HEK293T (cell line): ENCODE data around the gene HACD4.
"Not testable (repeated sequence)": the region's sequence is repeated elsewhere in the genome, so short reads cannot be mapped to it uniquely, and the experiment has no call there.

ENCODE experiments used
- CTCF ChIA-PET: fragments of 350-600 bp; formaldehyde crosslinking; extraction: SDS; loops from one replicate; lab custom pipeline; 2021; ENCODE audit warnings: antibody characterized with exemption, inconsistent platforms; lab: Yijun Ruan, JAX
- POLR2A ChIA-PET: fragments of 350-600 bp; formaldehyde crosslinking; extraction: SDS; loops from one replicate; lab custom pipeline; 2020; ENCODE audit warnings: antibody characterized with exemption, inconsistent platforms; lab: Yijun Ruan, JAX
- DNase-seq: peaks from one replicate; pipeline ENCODE4 v3.0.0; 2012; ENCODE audit warnings: mixed read lengths; ENCODE audit errors: extremely low spot score
- ARNT ChIP-seq: fragments of 450-650 bp; IDR thresholded peaks from 2 replicates; pipeline ENCODE4 v1.6.1; 2017; ENCODE audit warnings: mild to moderate bottlenecking
- BHLHE40 ChIP-seq: fragments of 450-650 bp; IDR thresholded peaks from 2 replicates; pipeline ENCODE4 v1.6.1; 2016; ENCODE audit warnings: mild to moderate bottlenecking, moderate library complexity, borderline replicate concordance
- CTBP1 ChIP-seq: fragments of 450-650 bp; IDR thresholded peaks from 2 replicates; pipeline ENCODE4 v1.6.1; 2016; ENCODE audit warnings: borderline replicate concordance
- ELF4 ChIP-seq: fragments of 450-650 bp; IDR thresholded peaks from 2 replicates; pipeline ENCODE4 v1.6.1; 2017; ENCODE audit warnings: antibody characterized with exemption
- FOXA1 ChIP-seq: fragments of 450-650 bp; IDR thresholded peaks from 2 replicates; pipeline ENCODE4 v1.6.1; 2016; ENCODE audit warnings: mild to moderate bottlenecking
- FOXK2 ChIP-seq: fragments of 450-650 bp; IDR thresholded peaks from 2 replicates; pipeline ENCODE4 v1.6.1; 2016; ENCODE audit warnings: mild to moderate bottlenecking
- FOXM1 ChIP-seq: fragments of 450-650 bp; IDR thresholded peaks from 2 replicates; pipeline ENCODE4 v1.6.1; 2017; ENCODE audit warnings: mild to moderate bottlenecking, borderline replicate concordance
- HDGF ChIP-seq: fragments of 450-650 bp; IDR thresholded peaks from 2 replicates; pipeline ENCODE4 v1.6.1; 2017; ENCODE audit warnings: antibody characterized with exemption, borderline replicate concordance
- L3MBTL2 ChIP-seq: fragments of 450-650 bp; conservative IDR thresholded peaks from 2 replicates; pipeline ENCODE4 v1.6.1; 2016; ENCODE audit warnings: mild to moderate bottlenecking
- LEF1 ChIP-seq: fragments of 450-650 bp; IDR thresholded peaks from 2 replicates; pipeline ENCODE4 v1.6.1; 2017; ENCODE audit warnings: mild to moderate bottlenecking, borderline replicate concordance
- NFRKB ChIP-seq: fragments of 450-650 bp; IDR thresholded peaks from 2 replicates; pipeline ENCODE4 v1.6.1; 2016; ENCODE audit warnings: mild to moderate bottlenecking, moderate library complexity
- SP1 ChIP-seq: fragments of 450-650 bp; IDR thresholded peaks from 2 replicates; pipeline ENCODE4 v1.6.1; 2017
- SUZ12 ChIP-seq: fragments of 450-650 bp; IDR thresholded peaks from 2 replicates; pipeline ENCODE4 v1.6.1; 2016; ENCODE audit warnings: mild to moderate bottlenecking
- TARDBP ChIP-seq: fragments of 450-650 bp; IDR thresholded peaks from 2 replicates; pipeline ENCODE4 v1.6.1; 2016
- ZNF384 ChIP-seq: fragments of 450-650 bp; IDR thresholded peaks from 2 replicates; pipeline ENCODE4 v1.6.1; 2016
- TF ChIP-seq, protein P1 (sequence below): fragments of 450-650 bp; IDR thresholded peaks from 2 replicates; pipeline ENCODE4 v1.6.1; 2016

HACD4 gene

DNA sequence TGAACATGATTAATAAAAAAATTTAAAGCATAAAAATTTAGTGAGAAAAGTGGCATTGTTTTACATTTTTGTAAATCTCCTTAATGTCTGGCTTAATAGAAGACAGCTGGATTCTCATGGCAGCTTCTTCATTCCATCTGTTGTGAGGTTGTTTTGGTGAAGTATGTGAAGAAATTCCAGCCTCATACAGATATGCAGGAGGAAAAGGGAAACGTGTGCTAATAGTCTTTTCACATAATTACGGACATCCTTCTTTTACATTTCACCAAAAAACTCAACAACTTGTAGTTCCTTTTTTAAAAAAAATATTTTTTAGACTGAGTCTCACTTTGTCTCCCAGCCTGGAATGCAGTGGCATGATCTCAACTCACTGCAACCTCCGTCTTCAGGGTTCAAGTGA lies 46.9 kb downstream of the HACD4 start:
- ChIA-PET CTCF (no interaction called here), POLR2A (no interaction called here)
- DNase-seq: no peak
- no peak for TF ChIP-seq CTBP1
- no peak for TF ChIP-seq ELF4
- no peak for TF ChIP-seq BHLHE40
- no peak for TF ChIP-seq FOXK2
- TF ChIP-seq TARDBP: no peak
- TF ChIP-seq FOXM1: no peak
- TF ChIP-seq NFRKB: no peak
- no peak for TF ChIP-seq L3MBTL2
- TF ChIP-seq SUZ12: no peak
- no peak for TF ChIP-seq ARNT
- TF ChIP-seq ZNF384: no peak

DNA sequence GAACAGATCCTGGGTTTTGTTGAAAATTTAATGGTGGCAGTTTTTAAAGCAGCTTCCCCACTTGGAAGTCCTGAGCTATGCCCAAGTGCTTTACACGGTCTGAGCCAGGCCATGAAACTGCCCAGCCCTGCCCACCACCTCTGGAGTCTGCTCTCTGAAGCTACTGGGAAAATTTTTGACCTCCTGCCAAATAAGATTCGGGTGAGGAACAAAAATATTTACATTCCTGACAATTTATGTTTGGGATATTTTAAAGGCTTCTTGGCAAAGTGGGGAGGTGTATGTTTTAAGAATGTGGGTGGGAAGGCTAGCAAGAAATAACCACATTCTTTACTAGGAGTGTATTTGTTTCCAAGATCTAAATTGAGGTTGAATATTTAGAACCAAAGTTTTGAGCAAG lies 50.0 kb downstream of the HACD4 start:
- DNase-seq: no peak
- no peak for TF ChIP-seq LEF1
- TF ChIP-seq SP1: no peak
- TF ChIP-seq, protein P1, sequence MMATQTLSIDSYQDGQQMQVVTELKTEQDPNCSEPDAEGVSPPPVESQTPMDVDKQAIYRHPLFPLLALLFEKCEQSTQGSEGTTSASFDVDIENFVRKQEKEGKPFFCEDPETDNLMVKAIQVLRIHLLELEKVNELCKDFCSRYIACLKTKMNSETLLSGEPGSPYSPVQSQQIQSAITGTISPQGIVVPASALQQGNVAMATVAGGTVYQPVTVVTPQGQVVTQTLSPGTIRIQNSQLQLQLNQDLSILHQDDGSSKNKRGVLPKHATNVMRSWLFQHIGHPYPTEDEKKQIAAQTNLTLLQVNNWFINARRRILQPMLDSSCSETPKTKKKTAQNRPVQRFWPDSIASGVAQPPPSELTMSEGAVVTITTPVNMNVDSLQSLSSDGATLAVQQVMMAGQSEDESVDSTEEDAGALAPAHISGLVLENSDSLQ: no peak
- no peak for TF ChIP-seq ARNT
- no peak for TF ChIP-seq L3MBTL2
- no peak for TF ChIP-seq ELF4
- TF ChIP-seq BHLHE40: no peak
- no peak for TF ChIP-seq FOXK2
- TF ChIP-seq HDGF: no peak
- ChIA-PET POLR2A (no interaction called here), CTCF (no interaction called here)

DNA sequence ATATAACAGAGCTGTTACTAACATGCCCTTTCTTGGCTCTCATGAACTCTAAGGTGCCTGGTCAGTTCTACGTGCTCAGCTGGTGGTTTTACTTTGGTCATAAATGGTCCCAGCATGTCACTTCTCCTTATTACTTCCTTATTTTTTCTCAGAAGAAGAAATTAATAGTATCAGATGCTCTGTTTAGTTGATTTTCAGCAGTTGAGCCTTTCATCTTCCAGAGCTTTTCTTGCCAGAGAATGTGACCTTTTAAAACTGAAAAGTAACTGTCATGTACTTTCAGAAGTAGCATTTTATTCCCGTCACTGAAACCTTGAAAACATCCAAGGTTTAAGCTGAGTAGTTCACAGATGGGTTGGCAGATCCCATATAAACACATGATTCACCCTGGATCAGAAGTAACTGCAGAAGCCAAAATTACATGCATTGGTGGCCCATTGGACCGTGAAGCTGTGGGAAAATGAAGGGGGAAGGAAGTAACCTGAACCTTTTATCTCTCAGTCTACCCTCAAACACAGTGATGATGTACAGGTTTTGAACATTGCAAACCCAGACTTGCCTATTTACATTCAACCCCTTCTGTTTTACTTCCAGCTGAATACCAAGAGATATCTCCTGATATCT lies 50.5 kb downstream of the HACD4 start:
- CTCF ChIA-PET: no interaction called here
- TF ChIP-seq BHLHE40 (no peak), CTBP1 (no peak), FOXK2 (no peak), HDGF (no peak), ELF4 (no peak), SUZ12 (no peak), LEF1 (no peak), ZNF384 (no peak), NFRKB (no peak), ARNT (no peak), SP1 (no peak), TARDBP (no peak), FOXM1 (no peak), FOXA1 (no peak), L3MBTL2 (no peak)
- TF ChIP-seq, protein P1: no peak
- no peak for DNase-seq
- POLR2A ChIA-PET: no interaction called here

DNA sequence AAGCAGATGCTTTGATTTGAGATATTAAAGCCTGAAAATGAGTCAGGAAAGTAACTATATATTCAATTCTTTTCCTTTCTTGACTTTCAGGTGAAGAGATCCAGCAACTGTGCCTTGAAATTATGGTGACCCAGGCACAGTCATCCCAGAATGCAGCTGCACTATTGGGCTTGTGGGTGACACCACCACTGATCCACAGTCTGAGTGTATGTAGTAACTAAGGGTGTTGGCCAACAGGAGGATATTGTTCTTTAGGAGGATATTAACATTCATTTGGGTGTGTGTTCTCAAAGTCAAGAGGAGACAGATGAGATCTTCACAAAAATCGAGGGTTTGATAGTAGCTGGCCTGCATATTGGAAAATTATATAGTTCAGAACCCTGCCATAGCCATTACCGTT lies 53.2 kb downstream of the HACD4 start:
- TF ChIP-seq CTBP1: no peak
- TF ChIP-seq LEF1: no peak
- no peak for TF ChIP-seq SP1
- TF ChIP-seq ZNF384: no peak
- TF ChIP-seq HDGF: no peak
- no peak for TF ChIP-seq L3MBTL2
- no peak for TF ChIP-seq BHLHE40
- TF ChIP-seq FOXK2: no peak
- no peak for TF ChIP-seq TARDBP
- TF ChIP-seq SUZ12: no peak

DNA sequence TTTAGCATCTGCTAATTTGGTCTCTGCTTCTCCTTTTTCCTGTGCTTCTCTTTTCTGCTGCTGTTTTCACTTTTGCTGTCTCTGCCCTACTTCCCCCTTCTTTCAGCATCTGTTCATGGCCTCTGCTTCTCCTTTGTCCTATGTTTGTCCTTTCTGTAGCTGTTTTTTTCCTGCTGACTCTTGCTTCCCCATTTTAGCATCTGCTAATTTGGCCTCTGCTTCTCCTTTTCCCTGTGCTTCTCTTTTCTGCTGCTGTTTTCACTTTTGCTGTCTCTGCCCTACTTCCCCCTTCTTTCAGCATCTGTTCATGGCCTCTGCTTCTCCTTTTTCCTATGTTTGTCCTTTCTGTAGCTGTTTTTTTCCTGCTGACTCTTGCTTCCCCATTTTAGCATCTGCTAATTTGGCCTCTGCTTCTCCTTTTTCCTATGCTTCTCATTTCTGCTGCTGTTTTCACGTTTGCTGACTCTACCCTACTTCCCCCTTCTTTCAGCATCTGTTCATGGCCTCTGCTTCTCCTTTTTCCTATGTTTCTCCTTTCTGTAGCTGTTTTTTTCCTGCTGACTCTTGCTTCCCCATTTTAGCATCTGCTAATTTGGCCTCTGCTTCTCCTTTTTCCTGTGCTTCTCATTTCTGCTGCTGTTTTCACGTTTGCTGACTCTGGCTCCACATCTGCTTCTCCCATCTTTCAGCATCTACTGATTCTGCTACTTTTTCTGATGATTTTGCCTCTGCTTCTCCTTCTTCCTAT lies 57.1 kb downstream of the HACD4 start:
- POLR2A ChIA-PET, CTCF ChIA-PET, DNase-seq: not testable (repeated sequence)

More for the DNA sequence above, 53.2 kb downstream of the HACD4 start:
- CTCF ChIA-PET: no interaction called here
- POLR2A ChIA-PET: no interaction called here
- no peak for DNase-seq

DNA sequence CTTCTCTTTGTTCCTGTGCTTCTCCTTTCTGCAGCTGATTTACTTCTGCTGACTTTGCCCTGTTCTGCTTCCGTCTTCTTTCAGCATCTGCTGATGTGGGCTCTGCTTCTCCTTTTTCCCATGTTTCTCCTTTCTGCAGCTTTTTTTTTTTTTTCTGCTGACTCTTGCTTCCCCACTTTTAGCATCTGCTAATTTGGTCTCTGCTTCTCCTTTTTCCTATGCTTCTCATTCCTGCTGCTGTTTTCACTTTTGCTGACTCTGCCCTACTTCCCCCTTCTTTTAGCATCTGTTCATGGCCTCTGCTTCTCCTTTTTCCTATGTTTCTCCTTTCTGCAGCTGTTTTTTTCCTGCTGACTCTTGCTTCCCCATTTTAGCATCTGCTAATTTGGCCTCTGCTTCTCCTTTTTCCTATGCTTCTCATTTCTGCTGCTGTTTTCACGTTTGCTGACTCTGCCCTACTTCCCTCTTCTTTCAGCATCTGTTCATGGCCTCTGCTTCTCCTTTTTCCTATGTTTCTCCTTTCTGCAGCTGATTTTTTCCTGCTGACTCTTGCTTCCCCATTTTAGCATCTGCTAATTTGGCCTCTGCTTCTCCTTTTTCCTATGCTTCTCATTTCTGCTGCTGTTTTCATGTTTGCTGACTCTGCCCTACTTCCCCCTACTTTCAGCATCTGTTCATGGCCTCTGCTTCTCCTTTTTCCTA lies 58.0 kb downstream of the HACD4 start:
- CTCF ChIA-PET, POLR2A ChIA-PET, DNase-seq: not testable (repeated sequence)

DNA sequence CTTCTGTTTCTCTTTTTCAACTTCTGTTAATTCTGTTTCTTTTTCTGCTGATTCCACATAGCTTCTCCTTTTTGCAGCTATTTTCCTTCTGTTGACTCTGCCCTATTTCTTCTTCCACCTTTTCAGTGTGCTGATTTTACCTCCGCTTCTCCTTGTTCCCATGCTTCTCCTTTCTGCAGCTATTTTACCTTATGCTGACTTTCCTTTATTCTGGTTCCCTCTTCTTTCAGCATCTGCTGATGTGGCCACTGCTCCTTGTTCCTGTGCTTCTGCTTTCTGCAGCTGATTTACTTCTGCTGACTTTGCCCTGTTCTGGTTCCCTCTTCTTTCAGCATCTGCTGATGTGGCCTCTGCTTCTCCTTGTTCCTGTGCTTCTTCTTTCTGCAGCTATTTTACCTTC lies 58.8 kb downstream of the HACD4 start:
- TF ChIP-seq SP1 (no peak), SUZ12 (no peak), HDGF (no peak), FOXK2 (no peak), BHLHE40 (no peak), CTBP1 (no peak), TARDBP (no peak)
- POLR2A ChIA-PET: no interaction called here
- DNase-seq: no peak
- CTCF ChIA-PET: no interaction called here
